CD4-positive, alpha-beta T cell (primary cell): ENCODE results near the gene OBI1. TPM values are rescaled to one million over a fixed set of nuclear protein-coding genes. Genes with fewer than 3 reads are reported as not detected.

Experiments
- ATAC-seq: fragments of 200-7000 bp; cut with Tn5 transposase; one replicate; pipeline ENCODE4 v1.10.0; 2022; ENCODE audit warnings: mild to moderate bottlenecking; ENCODE audit not compliant: poor library complexity
- CTCF ChIA-PET: fragments of 350-600 bp; sonication (Branson Sonifier 250); formaldehyde crosslinking; loops from one replicate; lab custom pipeline; 2021; ENCODE audit warnings: antibody characterized with exemption, inconsistent platforms; lab: Charles Lee
- POLR2A ChIA-PET: fragments of 350-600 bp; sonication (Branson Sonifier 250); formaldehyde crosslinking; loops from one replicate; lab custom pipeline; 2021; ENCODE audit warnings: antibody characterized with exemption, inconsistent platforms; lab: Charles Lee
- DNase-seq, 14 experiments: peaks; one replicate each; pipeline ENCODE4 v3.0.0-alpha.2; 2013 to 2020; ENCODE audit warnings: mixed read lengths in 2 of 14
- H3K27ac ChIP-seq, 2 donors: one replicate each; pipeline versions ENCODE4 v1.5.1 to v1.7.0; 2013; ENCODE audit warnings: low read length in 2 of 2, low read depth in 1 of 2, mild to moderate bottlenecking in 1 of 2
- H3K27me3 ChIP-seq, 2 experiments: 1 replicate in 1 of 2; 2 replicates in 1 of 2; pipeline versions ENCODE4 v1.6.1 to v1.7.0; 2013; ENCODE audit warnings: low read length in 2 of 2, control low read depth in 1 of 2, mild to moderate bottlenecking in 1 of 2, moderate library complexity in 1 of 2; ENCODE audit not compliant: insufficient read depth in 2 of 2, control insufficient read depth in 1 of 2
- H3K36me3 ChIP-seq: one replicate; pipeline ENCODE4 v1.6.1; 2013; ENCODE audit warnings: low read length, control low read depth; ENCODE audit not compliant: insufficient read depth
- H3K4me1 ChIP-seq: one replicate; pipeline ENCODE4 v1.6.1; 2013; ENCODE audit warnings: low read length, control low read depth; ENCODE audit not compliant: insufficient read depth
- H3K4me3 ChIP-seq: one replicate; pipeline ENCODE4 v1.5.1; 2013; ENCODE audit warnings: mild to moderate bottlenecking, low read length, moderate library complexity
- H3K9me3 ChIP-seq, 2 experiments: 1 replicate in 1 of 2; 2 replicates in 1 of 2; pipeline versions ENCODE4 v1.6.1 to v1.7.0; 2013; ENCODE audit warnings: low read length in 2 of 2, mild to moderate bottlenecking in 2 of 2, control low read depth in 1 of 2, moderate library complexity in 1 of 2; ENCODE audit not compliant: control insufficient read depth in 1 of 2, insufficient read depth in 1 of 2
- H3K27ac Mint-ChIP-seq: one replicate; pipeline ENCODE4 v1.8.0; 2020; ENCODE audit warnings: mixed read lengths
- H3K27me3 Mint-ChIP-seq: one replicate; pipeline ENCODE4 v1.8.0; 2021; ENCODE audit warnings: mixed read lengths
- H3K36me3 Mint-ChIP-seq: one replicate; pipeline ENCODE4 v1.8.0; 2021; ENCODE audit warnings: low read depth, mixed read lengths
- H3K4me1 Mint-ChIP-seq: one replicate; pipeline ENCODE4 v1.8.0; 2021; ENCODE audit warnings: low read depth, mixed read lengths
- H3K4me3 Mint-ChIP-seq: one replicate; pipeline ENCODE4 v1.8.0; 2020; ENCODE audit warnings: mild to moderate bottlenecking, mixed read lengths
- H3K9me3 Mint-ChIP-seq: one replicate; pipeline ENCODE4 v1.8.0; 2020; ENCODE audit warnings: mixed read lengths
- CTCF ChIP-seq: fragments of 200-600 bp; IDR thresholded peaks from one replicate; pipeline ENCODE4 v1.8.0; 2022; ENCODE audit warnings: antibody characterized with exemption, mild to moderate bottlenecking
- intact Hi-C, 2 experiments: fragments of 100-400 bp; cut with DNase I in 1 of 2; cut with micrococcal nuclease in 1 of 2; formaldehyde crosslinking; loops; one replicate each; pipeline versions ENCODE4 v1.15.1 to v1.9.0; 2023 to 2025; cut with DNase I, micrococcal nuclease
- total RNA-seq, 174 experiments: library from RNA in 2 of 174; stranded (reverse) in 2 of 174; gene quantifications; one replicate each; pipeline ENCODE4 v1.2.3 and lab custom pipeline; 2021 to 2026

The OBI1 gene
- total RNA-seq, 2 experiments from 2014 or later: 2.6 TPM

GRCh38 chr13:78576261-78576660 is 82.7 kb downstream of the OBI1 start:
- Histone ChIP-seq H3K27me3 (peaks cover 8 to 16% of the 10 kb centered on the region in 2 experiments), H3K4me3 (no peak overlapping the region), H3K9me3 (no peaks in the 10 kb centered on the region), H3K36me3 (no peaks in the 10 kb centered on the region), H3K27ac (no peak overlapping the region), H3K4me1 (no peaks in the 10 kb centered on the region)
- Mint-ChIP-seq H3K36me3 (no peaks in the 10 kb centered on the region), H3K4me3 (no peak overlapping the region), H3K9me3 (no peaks in the 10 kb centered on the region), H3K27ac (no peak overlapping the region), H3K4me1 (no peaks in the 10 kb centered on the region), H3K27me3 (peaks cover 52% of the 10 kb centered on the region)
- ChIA-PET POLR2A (no interaction called here), CTCF (no interaction called here)
- no peak for TF ChIP-seq CTCF
- ATAC-seq (no peak), DNase-seq (no peak)
- intact Hi-C loops: loop anchor here in 1 of 2 experiments (10.0 kb wide), 1 partner anchor 1279 kb away; no protein-coding TSS in a partner anchor

- no peaks in the 10 kb centered on the region for H3K4me1 ChIP-seq
- Mint-ChIP-seq H3K4me1 (no peaks in the 10 kb centered on the region), H3K9me3 (no peaks in the 10 kb centered on the region), H3K27me3 (peaks cover 46% of the 10 kb centered on the region), H3K36me3 (no peaks in the 10 kb centered on the region), H3K27ac (no peak overlapping the region), H3K4me3 (no peak overlapping the region)
- H3K4me3 ChIP-seq: no peak overlapping the region
- POLR2A ChIA-PET: no interaction called here
- H3K36me3 ChIP-seq: no peaks in the 10 kb centered on the region
- ATAC-seq (no peak), DNase-seq (no peak)
- no peak for TF ChIP-seq CTCF
- intact Hi-C loops: loop anchor here in 1 of 2 experiments (10.0 kb wide), 1 partner anchor 1282 kb away; no protein-coding TSS in a partner anchor
- no peak overlapping the region for H3K27ac ChIP-seq
- peaks cover 5 to 8% of the 10 kb centered on the region in 2 experiments for H3K27me3 ChIP-seq
- no peaks in the 10 kb centered on the region for H3K9me3 ChIP-seq
- CTCF ChIA-PET: interaction anchor here (1.4 kb wide), 1 partner anchor 108 kb away, joined by 3 read pairs; no protein-coding TSS in a partner anchor
Observed at GRCh38 chr13:78572459-78572858, 86.5 kb downstream of the OBI1 start.

- no peak overlapping the region for H3K27ac Mint-ChIP-seq
- CTCF ChIA-PET: no interaction called here
Observed at GRCh38 chr13:78569029-78569428, 89.9 kb downstream of the OBI1 start.

More at GRCh38 chr13:78569029-78569428, 89.9 kb downstream of the OBI1 start:
- Mint-ChIP-seq H3K36me3 (no peaks in the 10 kb centered on the region), H3K9me3 (no peaks in the 10 kb centered on the region), H3K27me3 (peaks cover 56% of the 10 kb centered on the region), H3K4me3 (no peak overlapping the region), H3K4me1 (no peaks in the 10 kb centered on the region)
- ATAC-seq (no peak), DNase-seq (no peak)
- H3K4me3 ChIP-seq: no peak overlapping the region
- POLR2A ChIA-PET: no interaction called here
- no peaks in the 10 kb centered on the region for H3K4me1 ChIP-seq
- no peaks in the 10 kb centered on the region for H3K36me3 ChIP-seq
- H3K27me3 ChIP-seq: peaks cover 5 to 11% of the 10 kb centered on the region in 2 experiments
- no peak overlapping the region for H3K27ac ChIP-seq
- TF ChIP-seq CTCF: no peak
- no peaks in the 10 kb centered on the region for H3K9me3 ChIP-seq
- intact Hi-C loops: no loop called here
